PC-3 (cell line): ENCODE data around the gene AUTS2.

ENCODE experiments used
- EZH2 ChIP-seq: fragments of 300-600 bp; sonication (generic); IDR thresholded peaks from one replicate; pipeline ENCODE4 v1.6.1; 2017; ENCODE audit warnings: antibody characterized with exemption, mild to moderate bottlenecking, low read length; ENCODE audit not compliant: unreplicated experiment
- TF ChIP-seq, protein P1 (sequence below): fragments of 300-600 bp; sonication (generic); conservative IDR thresholded peaks from 2 replicates; pipeline ENCODE4 v1.5.1; 2017; ENCODE audit warnings: antibody characterized with exemption, low read depth, mild to moderate bottlenecking, low read length

DNA sequence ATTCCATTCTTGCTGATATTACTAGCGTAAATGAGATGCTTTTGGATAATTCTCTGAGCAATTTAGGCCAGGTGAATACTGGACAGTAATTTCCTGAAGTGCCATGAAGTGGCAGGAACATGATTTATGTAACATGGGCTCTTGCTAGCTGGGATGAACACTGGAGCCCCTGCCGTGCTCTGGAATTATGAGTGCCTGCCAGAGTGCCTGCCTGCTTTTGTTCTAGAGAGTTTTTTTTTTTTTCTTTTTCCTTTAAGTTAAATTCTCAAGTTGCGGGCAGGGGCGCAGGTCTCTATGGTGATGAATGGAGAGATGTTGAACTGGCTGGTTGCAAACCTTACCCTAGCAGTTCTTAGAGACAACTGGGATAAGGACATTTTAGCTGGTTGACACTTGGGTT lies 165.9 kb downstream of the AUTS2 start:
- TF ChIP-seq, protein P1, sequence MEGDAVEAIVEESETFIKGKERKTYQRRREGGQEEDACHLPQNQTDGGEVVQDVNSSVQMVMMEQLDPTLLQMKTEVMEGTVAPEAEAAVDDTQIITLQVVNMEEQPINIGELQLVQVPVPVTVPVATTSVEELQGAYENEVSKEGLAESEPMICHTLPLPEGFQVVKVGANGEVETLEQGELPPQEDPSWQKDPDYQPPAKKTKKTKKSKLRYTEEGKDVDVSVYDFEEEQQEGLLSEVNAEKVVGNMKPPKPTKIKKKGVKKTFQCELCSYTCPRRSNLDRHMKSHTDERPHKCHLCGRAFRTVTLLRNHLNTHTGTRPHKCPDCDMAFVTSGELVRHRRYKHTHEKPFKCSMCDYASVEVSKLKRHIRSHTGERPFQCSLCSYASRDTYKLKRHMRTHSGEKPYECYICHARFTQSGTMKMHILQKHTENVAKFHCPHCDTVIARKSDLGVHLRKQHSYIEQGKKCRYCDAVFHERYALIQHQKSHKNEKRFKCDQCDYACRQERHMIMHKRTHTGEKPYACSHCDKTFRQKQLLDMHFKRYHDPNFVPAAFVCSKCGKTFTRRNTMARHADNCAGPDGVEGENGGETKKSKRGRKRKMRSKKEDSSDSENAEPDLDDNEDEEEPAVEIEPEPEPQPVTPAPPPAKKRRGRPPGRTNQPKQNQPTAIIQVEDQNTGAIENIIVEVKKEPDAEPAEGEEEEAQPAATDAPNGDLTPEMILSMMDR, result no peak
- no peak for TF ChIP-seq EZH2
